Muscle layer of duodenum (tissue), 2 donors: ENCODE data around the gene CEP112.

ENCODE experiments used
- H3K27ac ChIP-seq: one replicate; pipeline ENCODE4 v1.7.0; 2013; ENCODE audit warnings: mild to moderate bottlenecking, low read length
- H3K27me3 ChIP-seq: one replicate; pipeline ENCODE4 v1.7.0; 2013; ENCODE audit warnings: low read depth, mild to moderate bottlenecking, control low read depth, low read length
- H3K36me3 ChIP-seq, 2 donors: one replicate each; pipeline ENCODE4 v1.7.0; 2013; ENCODE audit warnings: low read length in 2 of 2, control low read depth in 1 of 2, mild to moderate bottlenecking in 1 of 2; ENCODE audit not compliant: insufficient read depth in 2 of 2, control insufficient read depth in 1 of 2
- H3K4me1 ChIP-seq, 2 donors: one replicate each; pipeline ENCODE4 v1.7.0; 2013; ENCODE audit warnings: low read length in 2 of 2, mild to moderate bottlenecking in 2 of 2, control low read depth in 1 of 2, moderate library complexity in 1 of 2; ENCODE audit not compliant: insufficient read depth in 2 of 2, control insufficient read depth in 1 of 2
- H3K4me3 ChIP-seq, 2 donors: one replicate each; pipeline ENCODE4 v1.7.0; 2013; ENCODE audit warnings: low read length in 2 of 2, low read depth in 1 of 2, mild to moderate bottlenecking in 1 of 2
- H3K9me3 ChIP-seq, 2 donors: one replicate each; pipeline ENCODE4 v1.7.0; 2013; ENCODE audit warnings: low read length in 2 of 2, control low read depth in 1 of 2, mild to moderate bottlenecking in 1 of 2; ENCODE audit not compliant: control insufficient read depth in 1 of 2
- donor health status: healthy.

The CEP112 gene

GRCh38 chr17:65633146-65633881 is 558.6 kb downstream of the CEP112 start:
- Histone ChIP-seq H3K9me3 (no peaks in the 10 kb centered on the region), H3K4me3 (no peak overlapping the region), H3K27ac (no peak overlapping the region), H3K4me1 (no peaks in the 10 kb centered on the region), H3K27me3 (no peaks in the 10 kb centered on the region), H3K36me3 (no peaks in the 10 kb centered on the region)

DNA sequence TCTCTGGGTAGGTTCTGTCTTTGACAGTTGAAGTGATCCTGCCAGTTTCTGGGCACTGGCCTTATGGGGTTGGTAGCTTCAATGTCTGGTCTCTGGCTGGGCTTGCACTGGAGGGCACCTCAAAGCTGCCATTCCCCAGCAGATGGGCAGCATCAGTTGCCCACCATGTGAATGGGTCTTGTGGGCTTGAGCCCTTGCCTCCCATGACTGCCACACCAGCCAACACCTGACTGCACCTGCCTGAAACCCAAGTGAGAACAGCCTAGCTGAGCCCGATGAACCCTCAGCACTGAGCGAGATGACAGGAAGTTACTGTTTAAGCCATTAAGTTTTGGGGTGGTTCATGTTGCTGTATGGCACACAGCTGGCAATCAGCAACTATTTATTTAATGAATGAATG is 561.4 kb downstream of the CEP112 start:
- Histone ChIP-seq H3K9me3 (no peaks in the 10 kb centered on the region), H3K4me3 (no peak overlapping the region), H3K27me3 (no peaks in the 10 kb centered on the region), H3K27ac (no peak overlapping the region), H3K36me3 (no peaks in the 10 kb centered on the region), H3K4me1 (peaks cover 0 to 10% of the 10 kb centered on the region in 2 donors)

DNA sequence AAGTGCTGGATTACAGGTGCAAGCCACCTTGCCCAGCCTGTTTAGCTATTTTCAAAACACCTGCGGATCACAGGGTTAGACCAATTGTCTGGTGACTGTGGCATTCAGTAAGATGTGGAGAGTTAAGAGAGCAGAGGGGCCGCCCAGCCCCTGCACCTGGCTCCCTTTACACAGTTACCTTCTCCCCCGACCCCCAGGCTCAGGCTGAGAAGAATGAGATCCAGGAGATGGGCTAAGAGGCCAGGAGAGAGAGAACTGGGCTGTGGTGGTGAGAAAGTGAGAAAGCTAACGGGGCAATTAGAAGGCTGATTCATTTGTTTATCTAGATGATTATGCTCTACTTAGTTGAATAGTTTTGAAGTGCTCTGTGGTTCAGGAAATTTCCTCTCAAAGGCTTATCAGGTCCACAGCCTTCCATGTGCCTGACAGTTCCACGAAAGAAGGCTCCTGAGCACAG is 562.7 kb downstream of the CEP112 start:
- H3K4me1 ChIP-seq: peaks cover 0 to 10% of the 10 kb centered on the region in 2 donors

GRCh38 chr17:65628644-65629036 is 563.3 kb downstream of the CEP112 start:
- H3K27ac ChIP-seq: no peak overlapping the region
- H3K4me3 ChIP-seq: peak overlapping the region in 1 of 2 donors; percentile 17
- no peaks in the 10 kb centered on the region for H3K27me3 ChIP-seq
- no peaks in the 10 kb centered on the region for H3K36me3 ChIP-seq
- H3K4me1 ChIP-seq: peaks cover 0 to 10% of the 10 kb centered on the region in 2 donors
- H3K9me3 ChIP-seq: no peaks in the 10 kb centered on the region

More for the DNA sequence above, 562.7 kb downstream of the CEP112 start:
- Histone ChIP-seq H3K36me3 (no peaks in the 10 kb centered on the region), H3K4me3 (no peak overlapping the region), H3K27ac (no peak overlapping the region), H3K9me3 (no peaks in the 10 kb centered on the region), H3K27me3 (no peaks in the 10 kb centered on the region)

DNA sequence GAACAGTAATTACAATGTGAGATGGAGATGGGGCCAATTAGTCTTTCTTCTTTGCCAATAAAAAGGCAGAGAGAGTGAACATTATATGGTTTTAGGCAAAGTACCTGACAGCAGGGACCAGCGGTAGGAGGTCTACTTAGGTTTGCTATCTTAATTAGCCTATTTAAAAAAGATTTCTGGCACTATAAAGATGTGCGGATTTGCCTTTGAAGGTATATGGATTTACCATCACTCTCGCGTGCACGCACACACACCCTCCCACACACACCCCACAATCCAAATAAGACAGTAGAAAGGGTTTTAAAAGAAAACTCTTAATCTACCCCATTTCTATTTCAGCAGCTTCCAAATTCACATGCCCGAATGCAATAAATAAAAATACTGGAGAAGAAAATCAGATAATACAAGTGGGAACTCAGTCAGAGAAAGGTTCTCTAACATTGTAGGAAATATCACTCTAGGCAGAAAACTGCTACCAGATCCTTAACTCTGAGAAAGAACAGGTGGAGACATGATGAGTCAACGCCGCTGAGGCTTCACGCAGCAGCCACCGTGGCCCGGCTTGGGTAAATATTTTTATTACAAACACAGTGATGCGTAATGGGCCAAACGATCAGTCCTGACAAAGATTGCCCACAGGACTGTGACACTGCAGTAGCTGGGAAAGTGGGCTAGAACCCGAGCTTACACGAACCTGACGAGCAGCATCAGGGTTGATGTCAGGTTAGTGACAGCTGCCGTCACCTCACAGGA is 563.9 kb downstream of the CEP112 start:
- Histone ChIP-seq H3K4me1 (peaks cover 0 to 10% of the 10 kb centered on the region in 2 donors), H3K9me3 (no peaks in the 10 kb centered on the region), H3K36me3 (no peaks in the 10 kb centered on the region), H3K27ac (no peak overlapping the region), H3K4me3 (peak overlapping the region in 1 of 2 donors; percentile 17), H3K27me3 (no peaks in the 10 kb centered on the region)

DNA sequence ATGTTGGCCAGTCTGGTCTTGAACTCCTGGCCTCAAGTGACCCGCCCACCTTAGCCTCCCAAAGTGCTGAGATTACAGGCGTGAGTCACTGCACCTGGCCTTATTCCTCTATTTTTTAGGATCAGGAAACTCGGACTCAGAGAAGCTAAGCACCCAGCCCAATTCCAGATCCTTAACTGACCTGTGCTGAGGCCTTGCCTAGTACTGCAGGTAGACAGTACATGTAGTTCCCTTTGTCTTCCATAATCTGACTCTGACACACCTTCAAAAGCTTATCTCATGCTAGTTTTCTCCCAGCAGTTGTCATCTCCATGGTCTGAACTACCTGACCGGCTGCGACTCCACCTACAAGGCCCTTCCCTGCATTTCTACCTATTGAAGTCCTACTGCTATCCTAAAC is 564.8 kb downstream of the CEP112 start:
- Histone ChIP-seq H3K27ac (no peak overlapping the region), H3K4me3 (no peak overlapping the region), H3K27me3 (no peaks in the 10 kb centered on the region), H3K9me3 (no peaks in the 10 kb centered on the region), H3K36me3 (no peaks in the 10 kb centered on the region), H3K4me1 (peaks cover 0 to 10% of the 10 kb centered on the region in 2 donors)

DNA sequence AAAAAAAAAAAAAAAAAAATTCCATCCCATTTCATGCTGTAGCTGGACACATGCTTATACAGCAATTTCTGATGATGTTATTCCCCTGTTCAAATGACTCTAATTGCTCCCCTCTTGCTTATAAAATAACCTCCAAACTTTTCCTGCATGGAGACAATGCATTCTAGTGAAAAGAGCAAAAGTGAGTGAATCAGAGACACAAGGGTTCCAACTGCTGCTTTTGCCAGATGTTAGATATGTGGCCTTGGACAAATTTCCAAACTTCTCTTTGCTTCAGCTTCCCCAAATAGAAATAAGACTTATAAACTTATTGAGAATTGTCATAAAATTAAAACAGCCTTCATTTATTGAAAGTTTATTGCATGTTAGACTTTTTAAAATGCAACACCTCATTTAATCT is 565.5 kb downstream of the CEP112 start:
- H3K4me3 ChIP-seq: no peak overlapping the region
- no peak overlapping the region for H3K27ac ChIP-seq
- H3K9me3 ChIP-seq: no peaks in the 10 kb centered on the region
- H3K4me1 ChIP-seq: peaks cover 0 to 10% of the 10 kb centered on the region in 2 donors
- H3K27me3 ChIP-seq: no peaks in the 10 kb centered on the region
- no peaks in the 10 kb centered on the region for H3K36me3 ChIP-seq

GRCh38 chr17:65618516-65618915 is 573.4 kb downstream of the CEP112 start:
- Histone ChIP-seq H3K36me3 (no peaks in the 10 kb centered on the region), H3K9me3 (no peaks in the 10 kb centered on the region), H3K4me3 (no peak overlapping the region), H3K27me3 (no peaks in the 10 kb centered on the region), H3K4me1 (no peaks in the 10 kb centered on the region), H3K27ac (no peak overlapping the region)

DNA sequence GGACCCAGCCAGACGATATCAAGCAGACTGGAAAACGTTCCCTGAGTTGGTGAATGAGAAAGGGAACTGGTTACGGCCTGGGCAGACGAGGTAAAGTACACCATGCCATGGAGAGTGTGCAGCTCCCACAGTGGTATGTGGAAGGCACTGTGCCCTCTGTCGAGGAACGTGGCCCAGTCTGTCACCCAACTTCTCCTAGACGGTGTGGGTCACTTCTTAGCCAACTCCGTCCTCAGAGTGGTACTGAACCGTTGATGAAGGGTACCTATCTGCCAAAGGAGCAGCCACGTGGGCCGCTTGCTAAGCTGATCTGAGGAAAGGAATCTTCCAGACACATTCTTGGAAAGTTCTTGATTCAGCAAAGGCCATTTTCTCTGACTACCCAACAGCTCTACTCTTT is 574.4 kb downstream of the CEP112 start:
- Histone ChIP-seq H3K36me3 (no peaks in the 10 kb centered on the region), H3K4me3 (no peak overlapping the region), H3K27ac (no peak overlapping the region), H3K9me3 (no peaks in the 10 kb centered on the region), H3K4me1 (no peaks in the 10 kb centered on the region), H3K27me3 (no peaks in the 10 kb centered on the region)

DNA sequence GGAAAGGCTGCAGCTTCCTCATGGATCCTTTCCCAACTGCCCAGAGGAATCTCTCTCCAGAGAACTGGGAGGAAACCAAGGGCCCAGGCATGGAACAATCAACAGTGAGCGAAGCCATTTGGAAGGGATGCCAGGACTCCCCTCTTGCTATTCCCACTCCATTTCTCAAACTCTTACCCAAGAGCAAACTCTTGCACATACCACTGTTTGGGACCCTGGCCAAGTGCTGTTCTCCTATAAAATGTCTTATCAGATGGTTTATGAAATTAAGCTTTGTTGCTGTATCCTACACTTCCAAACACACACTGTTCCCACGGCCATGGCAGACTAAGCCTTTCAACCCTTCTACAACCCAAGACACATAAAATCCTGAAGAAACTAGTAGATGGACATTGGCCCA is 582.2 kb downstream of the CEP112 start:
- H3K4me1 ChIP-seq: no peaks in the 10 kb centered on the region
- no peak overlapping the region for H3K4me3 ChIP-seq
- no peak overlapping the region for H3K27ac ChIP-seq
- H3K36me3 ChIP-seq: no peaks in the 10 kb centered on the region
- H3K9me3 ChIP-seq: no peaks in the 10 kb centered on the region
- H3K27me3 ChIP-seq: no peaks in the 10 kb centered on the region

GRCh38 chr17:65609286-65609685 is 582.6 kb downstream of the CEP112 start:
- no peak overlapping the region for H3K27ac ChIP-seq

More at GRCh38 chr17:65609286-65609685, 582.6 kb downstream of the CEP112 start:
- no peaks in the 10 kb centered on the region for H3K4me1 ChIP-seq
- H3K27me3 ChIP-seq: no peaks in the 10 kb centered on the region
- H3K4me3 ChIP-seq: no peak overlapping the region
- no peaks in the 10 kb centered on the region for H3K36me3 ChIP-seq
- H3K9me3 ChIP-seq: no peaks in the 10 kb centered on the region
